GM23338 (cell line): ENCODE data around the gene RET. TPM values are rescaled to one million over a fixed set of nuclear protein-coding genes. Genes with fewer than 3 reads are reported as not detected.

Experiments used
- ATAC-seq: fragments of 200-7000 bp; cut with Tn5 transposase; 3 replicates; pipeline ENCODE4 v1.9.1; 2020
- DNase-seq: peaks from one replicate; pipeline ENCODE4 v3.0.0-alpha.2; 2015; ENCODE audit warnings: low spot score
- H2AFZ ChIP-seq: fragments of 200-600 bp; sonication (generic); 2 replicates; pipeline ENCODE4 v1.8.0; 2016; ENCODE audit warnings: antibody characterized with exemption, mild to moderate bottlenecking, moderate library complexity
- H3F3A ChIP-seq: fragments of 200-600 bp; sonication (generic); replicated peaks from 2 replicates; pipeline ENCODE4 v1.8.0; 2017; ENCODE audit warnings: antibody characterized with exemption, mixed run types, low read depth
- H3K27ac ChIP-seq: fragments of 200-600 bp; sonication (generic); 2 replicates; pipeline ENCODE4 v1.6.1; 2016; ENCODE audit warnings: low read depth
- H3K27me3 ChIP-seq: fragments of 200-600 bp; sonication (generic); 2 replicates; pipeline ENCODE4 v1.8.0; 2016; ENCODE audit warnings: mild to moderate bottlenecking, mixed run types, moderate library complexity; ENCODE audit not compliant: insufficient read depth
- H3K36me3 ChIP-seq: fragments of 200-600 bp; sonication (generic); 2 replicates; pipeline ENCODE4 v1.8.0; 2016; ENCODE audit warnings: mild to moderate bottlenecking; ENCODE audit not compliant: insufficient read depth
- H3K4me1 ChIP-seq: fragments of 200-600 bp; sonication (generic); 2 replicates; pipeline ENCODE4 v1.8.0; 2016; ENCODE audit warnings: mild to moderate bottlenecking, moderate library complexity; ENCODE audit not compliant: insufficient read depth
- H3K4me2 ChIP-seq: fragments of 200-600 bp; sonication (generic); 2 replicates; pipeline ENCODE4 v1.7.1; 2017; ENCODE audit warnings: mixed run types
- H3K4me3 ChIP-seq: fragments of 200-600 bp; sonication (generic); 2 replicates; pipeline ENCODE4 v1.6.1; 2016; ENCODE audit warnings: mixed run types
- H3K79me2 ChIP-seq: fragments of 200-600 bp; sonication (generic); replicated peaks from 2 replicates; pipeline ENCODE4 v1.8.0; 2017; ENCODE audit warnings: mild to moderate bottlenecking; ENCODE audit not compliant: insufficient read depth
- H3K9me2 ChIP-seq: fragments of 200-600 bp; sonication (generic); 2 replicates; pipeline ENCODE4 v1.8.0; 2017; ENCODE audit not compliant: insufficient read depth
- H4K20me1 ChIP-seq: fragments of 200-600 bp; sonication (generic); replicated peaks from 2 replicates; pipeline ENCODE4 v1.8.0; 2017; ENCODE audit warnings: mild to moderate bottlenecking; ENCODE audit not compliant: insufficient read depth
- H3K27ac Mint-ChIP-seq: 2 replicates; pipeline ENCODE4 v1.8.0; 2020; ENCODE audit warnings: inconsistent platforms, mild to moderate bottlenecking, moderate library complexity, mixed read lengths
- H3K27me3 Mint-ChIP-seq: 3 replicates; pipeline ENCODE4 v1.8.0; 2022; ENCODE audit warnings: low read depth, mild to moderate bottlenecking, moderate library complexity, mixed read lengths, inconsistent platforms; ENCODE audit not compliant: insufficient read depth, poor library complexity
- H3K36me3 Mint-ChIP-seq: 3 replicates; pipeline ENCODE4 v1.8.0; 2021; ENCODE audit warnings: low read depth, mild to moderate bottlenecking, inconsistent platforms, moderate library complexity, mixed read lengths
- H3K4me1 Mint-ChIP-seq: 3 replicates; pipeline ENCODE4 v1.8.0; 2020; ENCODE audit warnings: mild to moderate bottlenecking, inconsistent platforms, mixed read lengths
- H3K4me3 Mint-ChIP-seq: 3 replicates; pipeline ENCODE4 v1.8.0; 2021; ENCODE audit warnings: moderate library complexity, mild to moderate bottlenecking, inconsistent platforms, mixed read lengths
- H3K9me3 Mint-ChIP-seq: 3 replicates; pipeline ENCODE4 v1.8.0; 2020; ENCODE audit warnings: moderate library complexity, mild to moderate bottlenecking, inconsistent platforms, mixed read lengths
- CREB1 ChIP-seq: fragments of 250-450 bp; sonication (Bioruptor Pico); IDR thresholded peaks from 2 replicates; pipeline ENCODE4 v1.5.0; 2020; ENCODE audit warnings: low read depth, mild to moderate bottlenecking, moderate library complexity
- CTCF ChIP-seq, 2 experiments: fragments of 200-600 bp in 1 of 2; sonication (generic) in 1 of 2; conservative IDR thresholded peaks; 2 replicates each; pipeline versions ENCODE4 v1.5.1 to v1.6.1; 2016 to 2017; ENCODE audit warnings: antibody characterized with exemption in 2 of 2, low read depth in 2 of 2, mild to moderate bottlenecking in 2 of 2, moderate library complexity in 1 of 2
- ETS1 ChIP-seq: IDR thresholded peaks from 2 replicates; pipeline ENCODE4 v1.6.1; 2016; ENCODE audit warnings: antibody characterized with exemption
- EZH2 ChIP-seq: fragments of 200-600 bp; sonication (generic); IDR thresholded peaks from one replicate; pipeline ENCODE4 v1.8.0; 2017; ENCODE audit warnings: antibody characterized with exemption, mild to moderate bottlenecking, low read depth; ENCODE audit not compliant: unreplicated experiment
- EZH2phosphoT487 ChIP-seq: fragments of 200-600 bp; sonication (generic); IDR thresholded peaks from one replicate; pipeline ENCODE4 v1.8.1; 2018; ENCODE audit warnings: antibody characterized with exemption; ENCODE audit not compliant: unreplicated experiment
- JUNB ChIP-seq: IDR thresholded peaks from one replicate; pipeline ENCODE4 v1.6.1; 2016; ENCODE audit warnings: antibody characterized with exemption; ENCODE audit not compliant: unreplicated experiment
- POLR2AphosphoS5 ChIP-seq: IDR thresholded peaks from 2 replicates; pipeline ENCODE4 v1.6.1; 2016; ENCODE audit warnings: antibody characterized with exemption, low read depth
- STAT1 ChIP-seq: IDR thresholded peaks from one replicate; pipeline ENCODE4 v1.6.1; 2016; ENCODE audit warnings: antibody characterized with exemption; ENCODE audit not compliant: unreplicated experiment
- ZNF114 ChIP-seq: fragments of 250-450 bp; sonication (Bioruptor Pico); IDR thresholded peaks from 2 replicates; pipeline ENCODE4 v1.5.0; 2020; ENCODE audit warnings: mild to moderate bottlenecking, moderate library complexity
- ZNF331 ChIP-seq: fragments of 250-450 bp; sonication (Bioruptor Pico); IDR thresholded peaks from 2 replicates; pipeline ENCODE4 v1.5.0; 2020; ENCODE audit warnings: low read depth, mild to moderate bottlenecking, moderate library complexity
- ZNF462 ChIP-seq: fragments of 250-450 bp; sonication (Bioruptor Pico); IDR thresholded peaks from 2 replicates; pipeline ENCODE4 v1.5.0; 2020; ENCODE audit warnings: mild to moderate bottlenecking, moderate library complexity
- polyA plus RNA-seq: library from polyadenylated mRNA; unstranded; fragments of >200 nt; fragmentation: Nextera tagmentation; extraction: Ambion mirVana; gene quantifications from 2 replicates; pipeline ENCODE4 v1.2.1, GENCODE V29; 2016
- total RNA-seq: library from RNA; depleted of rRNA; stranded (reverse); fragments of >200 nt; shearing (Covaris generic); gene quantifications from 2 replicates; pipeline ENCODE4 v1.2.3, GENCODE V29; 2014

RET gene
- total and polyA plus RNA-seq, 2 experiments from 2014 or later = 5.5 to 9.8 TPM

- peak overlapping the region; percentile 74 for H3K4me3 Mint-ChIP-seq
- H3F3A ChIP-seq = no peaks in the 10 kb centered on the region
- H3K27ac ChIP-seq = no peak overlapping the region
- peaks cover 20% of the 10 kb centered on the region for H3K27me3 ChIP-seq
- H2AFZ ChIP-seq = peak overlapping the region; percentile 97
- H4K20me1 ChIP-seq = no peaks in the 10 kb centered on the region
- H3K4me1 Mint-ChIP-seq = no peaks in the 10 kb centered on the region
- H3K9me3 Mint-ChIP-seq = no peaks in the 10 kb centered on the region
- ATAC-seq (peak; percentile 88), DNase-seq (peak; percentile 92)
- no peaks in the 10 kb centered on the region for H3K36me3 ChIP-seq
- H3K27me3 Mint-ChIP-seq = peaks cover 28% of the 10 kb centered on the region
- H3K4me1 ChIP-seq = no peaks in the 10 kb centered on the region
- no peaks in the 10 kb centered on the region for H3K79me2 ChIP-seq
- peak overlapping the region; percentile 74 for H3K4me3 ChIP-seq
- no peak for TF ChIP-seq ETS1
- no peak for TF ChIP-seq ZNF462 (CRISPR knock-in tag)
- TF ChIP-seq POLR2AphosphoS5 = peak; percentile 44; the same call in 1 of the 2 replicates
- no peak for TF ChIP-seq EZH2
- no peak for TF ChIP-seq EZH2phosphoT487
- TF ChIP-seq CTCF (conservative IDR thresholded peaks at IDR 0.05; ENCODE audit: low read depth in 2 of 2) = peak; percentile 78 to 96
- no peak for TF ChIP-seq CREB1
- TF ChIP-seq ZNF114 = no peak
- no peak for TF ChIP-seq ZNF331 (CRISPR knock-in tag)
- TF ChIP-seq STAT1 = no peak
- TF ChIP-seq JUNB = no peak
- H3K27ac Mint-ChIP-seq = no peak overlapping the region
- H3K4me2 ChIP-seq = peak overlapping the region; percentile 85
- no peaks in the 10 kb centered on the region for H3K36me3 Mint-ChIP-seq
- no peaks in the 10 kb centered on the region for H3K9me2 ChIP-seq
Measured at GRCh38 chr10:43105102-43105955, 28.5 kb downstream of the RET start.
